ENCODE data around the gene ATP2A3.

The ATP2A3 gene

GRCh38 chr17:3964203-3965117, at the start of gene ATP2A3:
TSS of gene ATP2A3 (minus strand) at chr17:3964437. CDS start at chr17:3964291, 146 bp downstream.
- TF ChIP-seq FOXP2 (optimal IDR thresholded peaks at IDR 0.05; ENCODE audit: control extremely low read depth, extremely low read length, insufficient read depth) (no peak), EZH2 (IDR thresholded peaks at IDR 0.05) (no peak), POLR2AphosphoS5 (IDR thresholded peaks at IDR 0.05; ENCODE audit: borderline replicate concordance, low read depth, low read length) (no peak)
- H3K4me3 ChIP-seq: peak within 1 kb of the TSS; percentile 81
- DNase-seq (ENCODE audit: low read depth, low spot score): no peak
- peak within 1 kb of the TSS; percentile 60 for H3K9ac ChIP-seq (ENCODE audit: insufficient read length)
- no peaks in the 10 kb centered on the region for H3K9me3 ChIP-seq (ENCODE audit: low read depth, low read length)
- no peaks in the 10 kb centered on the region for H3K36me3 ChIP-seq (ENCODE audit: insufficient read depth, low read length)
- H3K27ac ChIP-seq: no peak within 1 kb of the TSS

GRCh38 chr17:4010754-4011153, 46.5 kb upstream of the ATP2A3 start:
- DNase-seq (ENCODE audit: low read depth, low spot score): no peak
- Histone ChIP-seq H3K36me3 (ENCODE audit: insufficient read depth, low read length) (peaks cover 20% of the 10 kb centered on the region; the same call in 1 of the 2 replicates), H3K9ac (ENCODE audit: insufficient read length) (no peak overlapping the region), H3K27ac (no peak overlapping the region), H3K4me3 (no peak overlapping the region), H3K9me3 (ENCODE audit: low read depth, low read length) (no peaks in the 10 kb centered on the region)
- TF ChIP-seq EZH2 (IDR thresholded peaks at IDR 0.05): no peak
- TF ChIP-seq POLR2AphosphoS5 (IDR thresholded peaks at IDR 0.05; ENCODE audit: borderline replicate concordance, low read depth, low read length): no peak
- TF ChIP-seq FOXP2 (optimal IDR thresholded peaks at IDR 0.05; ENCODE audit: control extremely low read depth, extremely low read length, insufficient read depth): no peak

- no peak for DNase-seq (ENCODE audit: low read depth, low spot score)
- H3K4me3 ChIP-seq: no peak overlapping the region
- no peaks in the 10 kb centered on the region for H3K9me3 ChIP-seq (ENCODE audit: low read depth, low read length)
- peaks cover 10% of the 10 kb centered on the region; the same call in 1 of the 2 replicates for H3K36me3 ChIP-seq (ENCODE audit: insufficient read depth, low read length)
- no peak for TF ChIP-seq FOXP2 (optimal IDR thresholded peaks at IDR 0.05; ENCODE audit: control extremely low read depth, extremely low read length, insufficient read depth)
- TF ChIP-seq EZH2 (IDR thresholded peaks at IDR 0.05): no peak
- no peak for TF ChIP-seq POLR2AphosphoS5 (IDR thresholded peaks at IDR 0.05; ENCODE audit: borderline replicate concordance, low read depth, low read length)
- no peak overlapping the region for H3K9ac ChIP-seq (ENCODE audit: insufficient read length)
- H3K27ac ChIP-seq: no peak overlapping the region
Observed at GRCh38 chr17:4009186-4009785, 45.0 kb upstream of the ATP2A3 start.

- Histone ChIP-seq H3K9ac (ENCODE audit: insufficient read length) (no peak overlapping the region), H3K36me3 (ENCODE audit: insufficient read depth, low read length) (peaks cover 8% of the 10 kb centered on the region; the same call in 1 of the 2 replicates), H3K9me3 (ENCODE audit: low read depth, low read length) (no peaks in the 10 kb centered on the region), H3K4me3 (no peak overlapping the region), H3K27ac (no peak overlapping the region)
- no peak for TF ChIP-seq EZH2 (IDR thresholded peaks at IDR 0.05)
- DNase-seq (ENCODE audit: low read depth, low spot score): no peak
Observed at GRCh38 chr17:4008441-4009185, 44.4 kb upstream of the ATP2A3 start.

- no peak overlapping the region for H3K4me3 ChIP-seq
- TF ChIP-seq FOXP2 (optimal IDR thresholded peaks at IDR 0.05; ENCODE audit: control extremely low read depth, extremely low read length, insufficient read depth): no peak
- TF ChIP-seq POLR2AphosphoS5 (IDR thresholded peaks at IDR 0.05; ENCODE audit: borderline replicate concordance, low read depth, low read length): no peak
- H3K36me3 ChIP-seq (ENCODE audit: insufficient read depth, low read length): peaks cover 8% of the 10 kb centered on the region; the same call in 1 of the 2 replicates
- no peaks in the 10 kb centered on the region for H3K9me3 ChIP-seq (ENCODE audit: low read depth, low read length)
- no peak overlapping the region for H3K27ac ChIP-seq
- no peak overlapping the region for H3K9ac ChIP-seq (ENCODE audit: insufficient read length)
- no peak for DNase-seq (ENCODE audit: low read depth, low spot score)
Observed at GRCh38 chr17:4008082-4008435, 43.8 kb upstream of the ATP2A3 start.

GRCh38 chr17:4007346-4008081, 43.3 kb upstream of the ATP2A3 start:
- H3K36me3 ChIP-seq (ENCODE audit: insufficient read depth, low read length): peaks cover 8% of the 10 kb centered on the region; the same call in 1 of the 2 replicates
- H3K9me3 ChIP-seq (ENCODE audit: low read depth, low read length): no peaks in the 10 kb centered on the region
- no peak overlapping the region for H3K4me3 ChIP-seq
- DNase-seq (ENCODE audit: low read depth, low spot score): no peak
- H3K9ac ChIP-seq (ENCODE audit: insufficient read length): no peak overlapping the region
- TF ChIP-seq FOXP2 (optimal IDR thresholded peaks at IDR 0.05; ENCODE audit: control extremely low read depth, extremely low read length, insufficient read depth) (no peak), POLR2AphosphoS5 (IDR thresholded peaks at IDR 0.05; ENCODE audit: borderline replicate concordance, low read depth, low read length) (no peak), EZH2 (IDR thresholded peaks at IDR 0.05) (no peak)
- no peak overlapping the region for H3K27ac ChIP-seq

- no peaks in the 10 kb centered on the region for H3K9me3 ChIP-seq (ENCODE audit: low read depth, low read length)
- no peak overlapping the region for H3K4me3 ChIP-seq
- TF ChIP-seq FOXP2 (optimal IDR thresholded peaks at IDR 0.05; ENCODE audit: control extremely low read depth, extremely low read length, insufficient read depth): no peak
- no peak for TF ChIP-seq EZH2 (IDR thresholded peaks at IDR 0.05)
- no peak for TF ChIP-seq POLR2AphosphoS5 (IDR thresholded peaks at IDR 0.05; ENCODE audit: borderline replicate concordance, low read depth, low read length)
- no peak overlapping the region for H3K27ac ChIP-seq
- H3K9ac ChIP-seq (ENCODE audit: insufficient read length): no peak overlapping the region
- no peak for DNase-seq (ENCODE audit: low read depth, low spot score)
- peaks cover 3% of the 10 kb centered on the region; the same call in 1 of the 2 replicates for H3K36me3 ChIP-seq (ENCODE audit: insufficient read depth, low read length)
Observed at GRCh38 chr17:4006745-4007211, 42.5 kb upstream of the ATP2A3 start.
